Peyer's patch (tissue), 4 donors: ENCODE measurements around the gene IQSEC3. TPM values are rescaled to one million over a fixed set of nuclear protein-coding genes. Genes with fewer than 3 reads are reported as not detected.

Experiments
- DNase-seq, 3 donors: peaks; one replicate each; pipeline ENCODE4 v3.0.0-alpha.2; 2017 to 2019
- H3K27ac ChIP-seq, 4 donors: fragments of 200-600 bp; sonication (generic); one replicate each; pipeline ENCODE4 v1.5.1; 2016 to 2019
- H3K27me3 ChIP-seq, 2 donors: fragments of 200-600 bp; sonication (generic); one replicate each; pipeline ENCODE4 v1.5.1; 2019
- H3K36me3 ChIP-seq, 3 donors: fragments of 200-600 bp; sonication (generic); one replicate each; pipeline ENCODE4 v1.5.1; 2016 to 2019
- H3K4me1 ChIP-seq, 4 donors: fragments of 200-600 bp; sonication (generic); one replicate each; pipeline ENCODE4 v1.5.1; 2016 to 2019
- H3K4me3 ChIP-seq, 4 donors: fragments of 200-600 bp; sonication (generic); 1 replicate in 3 of 4; 2 replicates in 1 of 4; pipeline ENCODE4 v1.5.1; 2016 to 2019; ENCODE audit warnings: mild to moderate bottlenecking in 1 of 4
- H3K9me3 ChIP-seq, 4 donors: fragments of 200-600 bp; sonication (generic); one replicate each; pipeline ENCODE4 v1.5.1; 2016 to 2019; ENCODE audit warnings: mild to moderate bottlenecking in 1 of 4
- POLR2A ChIP-seq, 2 donors: fragments of 450-650 bp; IDR thresholded peaks; one replicate each; pipeline ENCODE4 v1.5.1; 2017; ENCODE audit warnings: antibody characterized with exemption in 2 of 2, mild to moderate bottlenecking in 2 of 2, moderate library complexity in 2 of 2
- total RNA-seq, 4 donors: library from RNA; depleted of rRNA; stranded (reverse); fragments of >200 nt; gene quantifications; one replicate each; pipeline ENCODE4 v1.1.0, GENCODE V29; 2016
- TF ChIP-seq, protein P1 (sequence below), 6 experiments: fragments of 450-650 bp in 4 of 6; fragments of 200-600 bp in 2 of 6; sonication (generic) in 1 of 6; IDR thresholded peaks; one replicate each; pipeline ENCODE4 v1.5.1; 2017 to 2019; ENCODE audit warnings: antibody characterized with exemption in 6 of 6, mild to moderate bottlenecking in 3 of 6, moderate library complexity in 1 of 6

The IQSEC3 gene
- total RNA-seq, 4 donors from 2014 or later: 0.35 to 3.3 (median 0.58) TPM

DNA sequence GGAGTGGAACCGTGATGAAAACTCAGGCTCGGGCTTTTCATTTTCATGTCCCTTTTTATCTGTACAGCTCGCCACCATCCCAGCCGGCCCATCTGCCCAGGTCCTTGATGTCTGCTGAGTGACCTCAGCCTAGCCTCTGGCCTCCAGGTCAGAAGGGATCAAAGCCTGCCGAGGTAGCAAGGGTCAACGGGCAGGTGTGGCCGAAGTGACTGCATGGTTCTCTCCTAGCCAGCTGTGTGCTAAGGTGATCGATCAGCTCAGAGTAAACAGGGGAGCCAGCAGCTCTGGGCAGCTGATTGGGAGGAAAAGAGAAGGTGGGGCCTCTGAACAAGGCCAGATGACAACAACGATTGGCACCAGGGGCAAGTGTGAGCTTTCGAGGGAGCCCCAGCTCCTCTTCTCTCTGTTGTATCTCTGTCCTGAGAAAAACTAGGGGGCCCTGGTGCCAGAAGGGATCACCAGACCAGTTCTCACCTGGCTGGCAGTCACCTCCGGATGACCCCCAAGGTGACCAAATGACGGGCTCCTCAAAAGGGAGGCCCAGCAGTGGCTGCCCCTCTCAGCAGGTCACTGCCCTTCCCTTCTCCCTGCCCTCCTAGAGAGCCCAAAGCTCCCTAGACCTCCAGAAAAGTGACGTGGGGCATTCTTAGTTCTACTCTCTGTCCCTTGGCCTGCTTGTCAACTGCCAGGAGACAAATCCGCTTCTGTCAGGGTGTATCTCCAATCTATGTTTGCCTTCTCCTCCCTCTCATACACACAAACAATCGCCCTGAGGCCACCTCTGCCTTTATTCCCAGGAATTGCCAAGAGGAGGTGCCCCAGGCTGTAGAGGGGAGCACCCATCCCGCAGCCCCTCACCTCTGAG is 143.9 kb downstream of the IQSEC3 start:
- no peak overlapping the region for H3K27ac ChIP-seq
- H3K27me3 ChIP-seq: no peaks in the 10 kb centered on the region
- no peak overlapping the region for H3K4me3 ChIP-seq
- H3K4me1 ChIP-seq: peaks cover 0 to 16% (median 2%) of the 10 kb centered on the region in 4 donors
- no peaks in the 10 kb centered on the region for H3K36me3 ChIP-seq
- no peaks in the 10 kb centered on the region for H3K9me3 ChIP-seq
- TF ChIP-seq, protein P1, sequence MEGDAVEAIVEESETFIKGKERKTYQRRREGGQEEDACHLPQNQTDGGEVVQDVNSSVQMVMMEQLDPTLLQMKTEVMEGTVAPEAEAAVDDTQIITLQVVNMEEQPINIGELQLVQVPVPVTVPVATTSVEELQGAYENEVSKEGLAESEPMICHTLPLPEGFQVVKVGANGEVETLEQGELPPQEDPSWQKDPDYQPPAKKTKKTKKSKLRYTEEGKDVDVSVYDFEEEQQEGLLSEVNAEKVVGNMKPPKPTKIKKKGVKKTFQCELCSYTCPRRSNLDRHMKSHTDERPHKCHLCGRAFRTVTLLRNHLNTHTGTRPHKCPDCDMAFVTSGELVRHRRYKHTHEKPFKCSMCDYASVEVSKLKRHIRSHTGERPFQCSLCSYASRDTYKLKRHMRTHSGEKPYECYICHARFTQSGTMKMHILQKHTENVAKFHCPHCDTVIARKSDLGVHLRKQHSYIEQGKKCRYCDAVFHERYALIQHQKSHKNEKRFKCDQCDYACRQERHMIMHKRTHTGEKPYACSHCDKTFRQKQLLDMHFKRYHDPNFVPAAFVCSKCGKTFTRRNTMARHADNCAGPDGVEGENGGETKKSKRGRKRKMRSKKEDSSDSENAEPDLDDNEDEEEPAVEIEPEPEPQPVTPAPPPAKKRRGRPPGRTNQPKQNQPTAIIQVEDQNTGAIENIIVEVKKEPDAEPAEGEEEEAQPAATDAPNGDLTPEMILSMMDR (IDR thresholded peaks at IDR 0.05): no peak
- TF ChIP-seq POLR2A (IDR thresholded peaks at IDR 0.05): no peak
- DNase-seq: no peak

DNA sequence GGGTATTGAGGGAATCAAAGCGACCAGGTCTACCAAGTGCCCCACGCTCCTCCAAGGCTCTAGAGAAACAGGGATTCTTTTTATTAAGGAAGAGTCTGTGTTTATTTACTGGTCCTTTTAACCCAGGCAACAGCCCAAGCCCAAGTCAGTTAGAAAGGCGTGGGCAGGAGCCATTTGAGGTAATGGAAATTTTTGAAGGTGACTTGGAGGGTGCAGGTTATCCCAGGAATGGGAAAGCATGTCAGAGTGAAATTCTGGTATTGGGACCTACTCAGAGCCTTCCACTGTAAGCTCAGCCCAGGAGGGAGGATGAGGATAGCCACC is 144.5 kb downstream of the IQSEC3 start:
- no peaks in the 10 kb centered on the region for H3K27me3 ChIP-seq
- H3K4me1 ChIP-seq: peaks cover 0 to 16% (median 2%) of the 10 kb centered on the region in 4 donors
- H3K4me3 ChIP-seq: no peak overlapping the region
- no peak for DNase-seq
- H3K9me3 ChIP-seq: no peaks in the 10 kb centered on the region
- H3K27ac ChIP-seq: no peak overlapping the region
- no peaks in the 10 kb centered on the region for H3K36me3 ChIP-seq
- TF ChIP-seq, protein P1 (IDR thresholded peaks at IDR 0.05): no peak
- no peak for TF ChIP-seq POLR2A (IDR thresholded peaks at IDR 0.05)

DNA sequence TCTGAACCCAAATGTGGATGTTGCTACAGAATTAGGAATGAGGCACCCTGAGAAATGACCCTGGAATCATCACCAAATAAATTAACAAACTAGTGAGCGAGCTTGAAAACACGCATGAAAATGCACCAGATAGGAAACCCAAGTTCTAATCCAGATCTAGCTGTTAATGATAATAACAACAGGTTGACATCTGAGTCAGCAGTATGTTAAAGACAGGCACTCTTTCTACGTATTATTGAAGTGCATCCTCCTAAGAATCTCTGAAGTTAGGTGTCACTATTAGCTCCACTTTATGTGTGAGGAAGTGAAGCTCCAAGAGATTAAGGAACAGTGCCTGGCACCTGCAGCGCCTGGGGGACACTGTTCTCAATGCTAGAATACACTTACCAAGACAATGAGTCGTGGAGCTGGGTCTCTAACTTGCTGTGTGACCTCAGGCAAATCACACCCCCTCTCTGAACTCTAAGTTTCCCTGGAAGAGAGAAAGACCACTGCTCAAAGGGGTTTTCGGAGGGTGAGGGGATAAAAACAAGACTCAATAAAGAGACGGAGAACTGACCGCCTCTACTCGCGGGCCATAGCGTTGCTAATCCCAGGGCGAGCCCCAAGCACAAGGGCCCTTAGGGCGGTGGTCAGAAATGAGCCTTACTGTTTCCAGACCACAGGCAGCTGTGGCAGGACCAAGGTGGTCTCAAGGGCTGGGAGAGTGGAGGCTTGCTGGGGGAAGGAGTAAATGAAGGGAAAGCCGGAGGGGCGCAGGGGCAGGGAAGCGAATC is 145.3 kb downstream of the IQSEC3 start:
- H3K27me3 ChIP-seq: no peaks in the 10 kb centered on the region
- no peaks in the 10 kb centered on the region for H3K9me3 ChIP-seq
- TF ChIP-seq POLR2A (IDR thresholded peaks at IDR 0.05): no peak
- TF ChIP-seq, protein P1 (IDR thresholded peaks at IDR 0.05): no peak
- H3K4me1 ChIP-seq: peaks cover 0 to 16% (median 2%) of the 10 kb centered on the region in 4 donors
- no peak for DNase-seq
- H3K36me3 ChIP-seq: no peaks in the 10 kb centered on the region
- H3K27ac ChIP-seq: no peak overlapping the region
- H3K4me3 ChIP-seq: no peak overlapping the region

DNA sequence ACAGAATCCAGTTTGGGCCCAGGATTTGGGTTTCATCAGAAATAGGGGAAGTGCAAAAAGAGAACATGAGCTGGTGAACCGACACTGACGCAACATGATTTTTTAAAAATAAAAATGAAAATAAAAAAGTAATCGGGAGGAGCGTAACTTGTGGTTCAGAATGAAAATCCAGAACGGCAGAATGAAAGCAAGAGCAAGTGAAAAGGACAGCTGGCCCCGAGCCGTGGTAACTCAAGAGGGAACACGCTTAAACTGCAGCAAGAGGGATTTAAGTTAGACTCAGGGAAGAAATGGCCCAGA is 145.8 kb downstream of the IQSEC3 start:
- Histone ChIP-seq H3K27ac (no peak overlapping the region), H3K9me3 (no peaks in the 10 kb centered on the region), H3K4me3 (no peak overlapping the region), H3K27me3 (no peaks in the 10 kb centered on the region), H3K36me3 (no peaks in the 10 kb centered on the region), H3K4me1 (peaks cover 0 to 16% (median 2%) of the 10 kb centered on the region in 4 donors)
- TF ChIP-seq, protein P1 (IDR thresholded peaks at IDR 0.05): no peak
- TF ChIP-seq POLR2A (IDR thresholded peaks at IDR 0.05): no peak
- DNase-seq: no peak

DNA sequence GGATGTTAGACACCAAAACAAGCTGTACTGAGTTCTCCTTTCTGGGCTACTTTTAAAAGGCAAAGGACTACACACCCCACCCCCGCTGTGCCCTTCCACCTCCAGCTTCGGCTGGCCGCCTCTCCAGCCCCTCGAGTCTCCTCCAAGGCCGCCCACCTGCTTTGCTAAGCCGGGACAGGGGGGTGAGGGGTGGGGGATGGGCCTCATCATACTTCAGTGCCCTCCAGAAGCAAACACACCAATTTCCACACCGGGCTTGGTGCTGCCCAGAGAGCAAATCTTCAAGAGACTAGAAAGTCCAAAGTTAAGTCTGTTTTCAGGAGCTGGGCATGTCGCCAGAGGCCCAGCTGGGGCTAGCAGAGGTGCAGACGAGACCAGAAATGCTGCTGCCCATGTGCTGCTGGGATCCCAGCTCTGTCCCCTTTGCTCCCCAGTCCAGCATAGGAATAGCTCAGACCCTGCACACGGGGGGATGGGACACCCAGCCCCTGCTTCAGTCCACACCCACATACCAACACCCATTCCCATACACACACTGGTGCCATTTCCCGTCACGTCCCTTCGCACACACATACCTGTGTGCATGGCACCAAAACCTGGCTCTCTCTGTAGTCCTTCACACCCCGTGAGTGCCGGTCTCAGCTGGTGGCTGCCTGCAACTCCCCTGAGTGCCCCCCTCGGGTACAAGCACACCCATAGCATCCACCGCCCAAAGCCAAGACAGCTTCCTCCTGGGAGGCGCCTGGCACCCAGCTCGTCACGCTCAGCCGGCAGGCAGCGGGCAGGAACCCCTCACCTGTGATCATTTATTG is 146.4 kb downstream of the IQSEC3 start:
- Histone ChIP-seq H3K36me3 (no peaks in the 10 kb centered on the region), H3K27ac (no peak overlapping the region), H3K4me3 (peak overlapping the region in 1 of 4 donors; percentile 21), H3K9me3 (no peaks in the 10 kb centered on the region), H3K27me3 (no peaks in the 10 kb centered on the region), H3K4me1 (peaks cover 0 to 16% (median 2%) of the 10 kb centered on the region in 4 donors)
- DNase-seq: no peak
- no peak for TF ChIP-seq POLR2A (IDR thresholded peaks at IDR 0.05)
- TF ChIP-seq, protein P1 (IDR thresholded peaks at IDR 0.05): no peak
